H9 (cell line): ENCODE measurements around the gene ADAM23. TPM values are rescaled to one million over a fixed set of nuclear protein-coding genes. Genes with fewer than 3 reads are reported as not detected.

ENCODE experiments used
- DNase-seq: peaks from one replicate; pipeline ENCODE4 v3.0.0-alpha.2; 2017
- H2AFZ ChIP-seq: one replicate; pipeline ENCODE4 v1.6.1; 2013; ENCODE audit warnings: mild to moderate bottlenecking, low read length, control low read depth, moderate library complexity
- H2AK5ac ChIP-seq: 2 replicates; pipeline ENCODE4 v1.6.1; 2013; ENCODE audit warnings: low read length, control low read depth, mixed read lengths; ENCODE audit not compliant: insufficient read length
- H2BK120ac ChIP-seq: one replicate; pipeline ENCODE4 v1.6.1; 2013; ENCODE audit warnings: low read depth, mild to moderate bottlenecking, low read length, control low read depth, inconsistent platforms; ENCODE audit not compliant: poor library complexity, severe bottlenecking
- H2BK12ac ChIP-seq: 2 replicates; pipeline ENCODE4 v1.6.1; 2013; ENCODE audit warnings: low read length, control low read depth, mixed read lengths, low read depth; ENCODE audit not compliant: insufficient read length
- H2BK15ac ChIP-seq: 2 replicates; pipeline ENCODE4 v1.6.1; 2013; ENCODE audit warnings: low read depth, low read length, control low read depth
- H2BK20ac ChIP-seq: one replicate; pipeline ENCODE4 v1.6.1; 2013; ENCODE audit warnings: low read depth, mild to moderate bottlenecking, low read length, control low read depth, inconsistent platforms; ENCODE audit not compliant: poor library complexity, severe bottlenecking
- H2BK5ac ChIP-seq: 2 replicates; pipeline ENCODE4 v1.6.1; 2013; ENCODE audit warnings: low read length, control low read depth, mixed read lengths; ENCODE audit not compliant: insufficient read length
- H3K14ac ChIP-seq: 2 replicates; pipeline ENCODE4 v1.6.1; 2013; ENCODE audit warnings: low read length, control low read depth; ENCODE audit not compliant: insufficient read depth
- H3K18ac ChIP-seq: 2 replicates; pipeline ENCODE4 v1.6.1; 2013; ENCODE audit warnings: low read depth, mild to moderate bottlenecking, mixed read lengths, low read length, control low read depth; ENCODE audit not compliant: insufficient read length
- H3K23ac ChIP-seq: 2 replicates; pipeline ENCODE4 v1.6.1; 2013; ENCODE audit warnings: low read length, control low read depth, mixed read lengths, low read depth; ENCODE audit not compliant: insufficient read length
- H3K23me2 ChIP-seq: 2 replicates; pipeline ENCODE4 v1.6.1; 2013; ENCODE audit warnings: low read depth, mild to moderate bottlenecking, mixed read lengths, low read length, control low read depth; ENCODE audit not compliant: insufficient read length, poor library complexity, severe bottlenecking
- H3K27ac ChIP-seq: 2 replicates; pipeline ENCODE4 v1.5.1; 2013; ENCODE audit warnings: low read length, control low read depth, mixed read lengths, low read depth; ENCODE audit not compliant: insufficient read length
- H3K27me3 ChIP-seq: 2 replicates; pipeline ENCODE4 v1.6.1; 2013; ENCODE audit warnings: low read length, control low read depth, inconsistent platforms; ENCODE audit not compliant: insufficient read depth
- H3K4ac ChIP-seq: 2 replicates; pipeline ENCODE4 v1.6.1; 2013; ENCODE audit warnings: low read depth, mild to moderate bottlenecking, control low read depth, inconsistent platforms, low read length, moderate library complexity
- H3K4me1 ChIP-seq: 2 replicates; pipeline ENCODE4 v1.6.1; 2013; ENCODE audit warnings: low read length, control low read depth, inconsistent platforms; ENCODE audit not compliant: insufficient read depth
- H3K4me2 ChIP-seq: 2 replicates; pipeline ENCODE4 v1.6.1; 2013; ENCODE audit warnings: low read length, control low read depth, mixed read lengths; ENCODE audit not compliant: insufficient read length, insufficient read depth
- H3K56ac ChIP-seq: 2 replicates; pipeline ENCODE4 v1.6.1; 2013; ENCODE audit warnings: low read depth, mild to moderate bottlenecking, mixed read lengths, low read length, control low read depth; ENCODE audit not compliant: insufficient read length
- H3K79me1 ChIP-seq: 2 replicates; pipeline ENCODE4 v1.6.1; 2013; ENCODE audit warnings: low read depth, mild to moderate bottlenecking, moderate library complexity, low read length, control low read depth, inconsistent platforms; ENCODE audit not compliant: insufficient read depth, poor library complexity, severe bottlenecking
- H3K79me2 ChIP-seq: 2 replicates; pipeline ENCODE4 v1.6.1; 2013; ENCODE audit warnings: low read length, control low read depth, inconsistent platforms; ENCODE audit not compliant: insufficient read depth
- H3K9ac ChIP-seq: 2 replicates; pipeline ENCODE4 v1.6.1; 2013; ENCODE audit warnings: low read length, control low read depth, mixed read lengths; ENCODE audit not compliant: insufficient read length; ENCODE audit errors: extremely low read depth
- H3K9me3 ChIP-seq: one replicate; pipeline ENCODE4 v1.6.1; 2013; ENCODE audit warnings: low read depth, low read length, inconsistent platforms; ENCODE audit not compliant: control insufficient read depth
- H3T11ph ChIP-seq: one replicate; pipeline ENCODE4 v1.6.1; 2013; ENCODE audit warnings: mild to moderate bottlenecking, low read length, control low read depth, inconsistent platforms
- H4K20me1 ChIP-seq: one replicate; pipeline ENCODE4 v1.6.1; 2013; ENCODE audit not compliant: control insufficient read depth, insufficient read length, insufficient read depth
- H4K5ac ChIP-seq: 2 replicates; pipeline ENCODE4 v1.6.1; 2013; ENCODE audit warnings: low read depth, mild to moderate bottlenecking, mixed read lengths, low read length, control low read depth; ENCODE audit not compliant: insufficient read length
- H4K8ac ChIP-seq: replicated peaks from 2 replicates; pipeline ENCODE4 v1.6.1; 2013; ENCODE audit warnings: low read length, control low read depth, mixed read lengths, low read depth; ENCODE audit not compliant: insufficient read length
- H4K91ac ChIP-seq: 2 replicates; pipeline ENCODE4 v1.6.1; 2013; ENCODE audit warnings: low read depth, mild to moderate bottlenecking, moderate library complexity, mixed read lengths, low read length, control low read depth; ENCODE audit not compliant: insufficient read length
- H3K27ac Mint-ChIP-seq, 3 experiments: 2 replicates in 2 of 3; 3 replicates in 1 of 3; pipeline ENCODE4 v1.8.0; 2020 to 2021; ENCODE audit warnings: mixed read lengths in 3 of 3, mild to moderate bottlenecking in 1 of 3, moderate library complexity in 1 of 3
- H3K27me3 Mint-ChIP-seq: 2 replicates; pipeline ENCODE4 v1.8.0; 2021; ENCODE audit warnings: low read depth, mild to moderate bottlenecking, moderate library complexity, mixed read lengths
- H3K36me3 Mint-ChIP-seq, 3 experiments: 2 replicates in 2 of 3; 3 replicates in 1 of 3; pipeline ENCODE4 v1.8.0; 2020 to 2021; ENCODE audit warnings: low read depth in 3 of 3, mixed read lengths in 3 of 3; ENCODE audit not compliant: insufficient read depth in 1 of 3
- H3K4me1 Mint-ChIP-seq, 2 experiments: 2 replicates each; pipeline ENCODE4 v1.8.0; 2020; ENCODE audit warnings: mixed read lengths in 2 of 2
- H3K4me3 Mint-ChIP-seq, 2 experiments: 2 replicates in 1 of 2; 3 replicates in 1 of 2; pipeline ENCODE4 v1.8.0; 2020 to 2021; ENCODE audit warnings: mild to moderate bottlenecking in 2 of 2, mixed read lengths in 2 of 2, moderate library complexity in 1 of 2
- H3K9me3 Mint-ChIP-seq, 2 experiments: 2 replicates in 1 of 2; 3 replicates in 1 of 2; pipeline ENCODE4 v1.8.0; 2020; ENCODE audit warnings: mild to moderate bottlenecking in 2 of 2, mixed read lengths in 2 of 2, moderate library complexity in 1 of 2
- WGBS: extraction: QIAGEN DNeasy Blood & Tissue Kit; methylation state at CpG from one replicate; pipeline ENCODE4 v1.1.7; 2013; ENCODE audit warnings: missing lambda C conversion rate, low lambda C conversion rate, mixed read lengths; ENCODE audit not compliant: insufficient read length; ENCODE audit errors: extremely low coverage; 5-methylcytosine and 5-hydroxymethylcytosine counted together
- total RNA-seq: library from RNA; stranded (reverse); gene quantifications from 2 replicates; pipeline ENCODE4 v1.2.1, GENCODE V29; 2021
- TF ChIP-seq, protein P1 (sequence below): fragments of 200-600 bp; sonication (generic); conservative IDR thresholded peaks from 3 replicates; pipeline ENCODE4 v1.8.0; 2021; ENCODE audit warnings: antibody characterized with exemption, mild to moderate bottlenecking

The ADAM23 gene
- total RNA-seq, 1 experiment from 2014 or later, result 21.4 TPM

DNA sequence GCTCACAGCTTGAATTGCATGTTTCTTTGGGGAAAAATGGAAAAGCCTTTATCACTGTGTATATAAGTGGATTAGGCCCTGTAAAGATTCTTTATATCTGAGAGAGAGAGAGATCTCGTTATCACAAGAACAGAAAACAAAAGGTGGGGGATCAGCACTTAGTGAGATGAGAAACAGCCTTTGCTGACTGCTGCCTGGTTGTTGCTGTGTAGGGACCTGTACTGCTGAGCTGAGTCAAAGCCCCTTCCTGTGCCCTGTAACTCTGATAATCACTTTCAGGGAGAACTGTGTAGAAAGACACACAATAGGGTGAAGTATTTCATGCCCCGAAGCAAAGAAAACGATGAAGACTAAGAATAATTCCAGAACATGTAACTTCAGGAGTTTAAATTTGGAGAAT lies 168.4 kb downstream of the ADAM23 start:
- Histone ChIP-seq H4K20me1 (no peaks in the 10 kb centered on the region), H3K14ac (no peak overlapping the region), H3K27ac (no peak overlapping the region), H3K79me2 (no peaks in the 10 kb centered on the region), H3K23ac (no peak overlapping the region), H3K18ac (no peak overlapping the region), H3K56ac (no peak overlapping the region), H3K4ac (no peak overlapping the region), H4K91ac (no peak overlapping the region), H3T11ph (no peak overlapping the region), H2BK15ac (no peak overlapping the region), H2AFZ (no peak overlapping the region), H4K5ac (no peak overlapping the region), H3K9me3 (no peaks in the 10 kb centered on the region), H2BK12ac (no peak overlapping the region), H2BK120ac (no peak overlapping the region), H3K4me2 (no peak overlapping the region), H3K4me1 (no peaks in the 10 kb centered on the region), H3K23me2 (no peaks in the 10 kb centered on the region), H4K8ac (no peak overlapping the region), H3K27me3 (no peaks in the 10 kb centered on the region), H2BK5ac (no peak overlapping the region), H3K9ac (no peak overlapping the region), H2AK5ac (no peak overlapping the region), H2BK20ac (no peak overlapping the region), H3K79me1 (no peaks in the 10 kb centered on the region)
- Mint-ChIP-seq H3K36me3 (peaks cover 2 to 11% (median 7%) of the 10 kb centered on the region in 3 experiments; a peak in 5 of 7 replicates), H3K4me1 (peaks cover 5 to 6% of the 10 kb centered on the region in 2 experiments), H3K4me3 (no peak overlapping the region), H3K9me3 (no peaks in the 10 kb centered on the region), H3K27me3 (no peaks in the 10 kb centered on the region), H3K27ac (peak overlapping the region in 2 of 3 experiments; percentile 10 to 60; a peak in 2 of 7 replicates)
- TF ChIP-seq, protein P1, sequence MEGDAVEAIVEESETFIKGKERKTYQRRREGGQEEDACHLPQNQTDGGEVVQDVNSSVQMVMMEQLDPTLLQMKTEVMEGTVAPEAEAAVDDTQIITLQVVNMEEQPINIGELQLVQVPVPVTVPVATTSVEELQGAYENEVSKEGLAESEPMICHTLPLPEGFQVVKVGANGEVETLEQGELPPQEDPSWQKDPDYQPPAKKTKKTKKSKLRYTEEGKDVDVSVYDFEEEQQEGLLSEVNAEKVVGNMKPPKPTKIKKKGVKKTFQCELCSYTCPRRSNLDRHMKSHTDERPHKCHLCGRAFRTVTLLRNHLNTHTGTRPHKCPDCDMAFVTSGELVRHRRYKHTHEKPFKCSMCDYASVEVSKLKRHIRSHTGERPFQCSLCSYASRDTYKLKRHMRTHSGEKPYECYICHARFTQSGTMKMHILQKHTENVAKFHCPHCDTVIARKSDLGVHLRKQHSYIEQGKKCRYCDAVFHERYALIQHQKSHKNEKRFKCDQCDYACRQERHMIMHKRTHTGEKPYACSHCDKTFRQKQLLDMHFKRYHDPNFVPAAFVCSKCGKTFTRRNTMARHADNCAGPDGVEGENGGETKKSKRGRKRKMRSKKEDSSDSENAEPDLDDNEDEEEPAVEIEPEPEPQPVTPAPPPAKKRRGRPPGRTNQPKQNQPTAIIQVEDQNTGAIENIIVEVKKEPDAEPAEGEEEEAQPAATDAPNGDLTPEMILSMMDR, result no peak
- WGBS, result no CpG with 5 or more reads among the region's 3 CpGs
- no peak for DNase-seq
